ENCODE results near the gene TMTC2.

The TMTC2 gene

GRCh38 chr12:82817368-82817767, 130.7 kb downstream of the TMTC2 start:
- H3K4me3 ChIP-seq (IDR thresholded peaks at IDR 0.05; ENCODE audit: insufficient read depth, low read depth, low read length), result no peak overlapping the region
- no peaks in the 10 kb centered on the region for H3K27me3 ChIP-seq (ENCODE audit: insufficient read depth, low read depth)
- no peak for TF ChIP-seq CTCF (conservative IDR thresholded peaks at IDR 0.05; ENCODE audit: low read depth, low read length)
- H3K36me3 ChIP-seq (ENCODE audit: insufficient read depth), result no peaks in the 10 kb centered on the region
- no peak overlapping the region for H2AFZ ChIP-seq (ENCODE audit: low read depth)
- H3K4me1 ChIP-seq (ENCODE audit: low read depth, poor library complexity, severe bottlenecking), result no peaks in the 10 kb centered on the region
- H3K79me2 ChIP-seq (ENCODE audit: insufficient read depth, low read depth), result no peaks in the 10 kb centered on the region
- no peak overlapping the region for H3K27ac ChIP-seq
- H4K20me1 ChIP-seq (ENCODE audit: insufficient read depth), result no peaks in the 10 kb centered on the region
- H3K4me2 ChIP-seq, result no peak overlapping the region
- no peak overlapping the region for H3K9ac ChIP-seq

DNA sequence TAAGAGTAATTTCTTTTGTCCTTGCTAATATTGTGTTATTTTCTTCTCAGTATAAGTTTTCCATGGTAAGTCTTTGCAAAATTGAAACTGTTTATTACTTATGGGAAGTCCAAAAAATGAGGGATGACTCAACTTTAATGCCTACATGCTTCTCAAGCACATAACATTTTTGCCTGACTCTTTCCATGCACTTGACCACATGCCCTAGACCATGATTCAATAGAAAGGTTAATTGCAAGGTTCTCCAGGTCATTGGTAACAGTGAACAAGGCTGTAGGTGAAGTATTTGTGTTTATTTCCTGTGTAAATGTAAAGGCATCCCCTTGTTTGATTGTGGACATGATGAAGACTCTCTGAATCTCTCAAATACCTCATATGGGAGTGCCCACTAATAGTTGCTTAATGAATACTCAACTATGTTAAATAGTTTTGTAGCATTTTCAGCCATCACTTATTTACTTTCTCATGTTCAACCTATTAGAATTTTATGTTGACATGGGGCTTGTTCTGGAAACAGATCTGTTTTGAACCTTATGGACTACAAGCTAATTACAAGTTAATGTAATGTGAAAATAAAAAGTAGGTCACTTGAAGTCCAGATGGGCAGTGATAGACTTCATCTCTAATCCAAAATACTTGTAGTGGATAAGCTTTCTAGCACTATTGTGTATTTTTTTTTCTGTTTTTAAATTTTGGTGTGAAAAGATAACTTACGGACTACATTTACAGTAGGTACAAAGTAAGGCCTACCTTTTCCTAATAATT, 131.7 kb downstream of the TMTC2 start:
- no peak overlapping the region for H3K4me3 ChIP-seq (IDR thresholded peaks at IDR 0.05; ENCODE audit: insufficient read depth, low read depth, low read length)
- H3K9ac ChIP-seq, result no peak overlapping the region
- no peaks in the 10 kb centered on the region for H3K36me3 ChIP-seq (ENCODE audit: insufficient read depth)
- H3K4me2 ChIP-seq, result no peak overlapping the region
- H2AFZ ChIP-seq (ENCODE audit: low read depth), result no peak overlapping the region
- H4K20me1 ChIP-seq (ENCODE audit: insufficient read depth), result no peaks in the 10 kb centered on the region
- no peaks in the 10 kb centered on the region for H3K79me2 ChIP-seq (ENCODE audit: insufficient read depth, low read depth)
- no peak overlapping the region for H3K27ac ChIP-seq
- no peaks in the 10 kb centered on the region for H3K4me1 ChIP-seq (ENCODE audit: low read depth, poor library complexity, severe bottlenecking)
- H3K27me3 ChIP-seq (ENCODE audit: insufficient read depth, low read depth), result no peaks in the 10 kb centered on the region
- TF ChIP-seq CTCF (conservative IDR thresholded peaks at IDR 0.05; ENCODE audit: low read depth, low read length), result no peak

DNA sequence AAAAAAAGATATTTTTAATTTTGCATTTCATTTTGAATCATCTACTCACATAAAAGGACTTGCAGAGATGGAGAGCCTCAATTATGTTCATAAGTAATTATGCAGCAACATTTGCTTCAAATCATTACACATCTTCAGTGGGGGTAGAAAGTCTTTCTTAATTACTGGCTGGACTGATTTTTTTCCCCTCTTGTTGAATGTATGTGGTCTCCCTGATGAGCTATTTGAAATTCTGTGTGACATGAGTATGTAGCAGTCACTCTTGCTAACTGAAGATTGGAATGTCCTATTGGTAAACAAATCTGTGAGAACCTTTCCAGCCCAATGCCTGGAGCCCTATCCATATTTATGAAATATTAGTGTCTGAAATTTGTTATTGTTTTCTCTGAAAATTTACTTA, 139.8 kb downstream of the TMTC2 start:
- H4K20me1 ChIP-seq (ENCODE audit: insufficient read depth), result no peaks in the 10 kb centered on the region
- H3K27ac ChIP-seq, result no peak overlapping the region
- H3K4me3 ChIP-seq (IDR thresholded peaks at IDR 0.05; ENCODE audit: insufficient read depth, low read depth, low read length), result no peak overlapping the region
- no peak overlapping the region for H2AFZ ChIP-seq (ENCODE audit: low read depth)
- H3K27me3 ChIP-seq (ENCODE audit: insufficient read depth, low read depth), result no peaks in the 10 kb centered on the region
- no peak overlapping the region for H3K4me2 ChIP-seq
- H3K4me1 ChIP-seq (ENCODE audit: low read depth, poor library complexity, severe bottlenecking), result no peaks in the 10 kb centered on the region
- H3K36me3 ChIP-seq (ENCODE audit: insufficient read depth), result no peaks in the 10 kb centered on the region
- no peak for TF ChIP-seq CTCF (conservative IDR thresholded peaks at IDR 0.05; ENCODE audit: low read depth, low read length)
- H3K79me2 ChIP-seq (ENCODE audit: insufficient read depth, low read depth), result no peaks in the 10 kb centered on the region
- no peak overlapping the region for H3K9ac ChIP-seq

DNA sequence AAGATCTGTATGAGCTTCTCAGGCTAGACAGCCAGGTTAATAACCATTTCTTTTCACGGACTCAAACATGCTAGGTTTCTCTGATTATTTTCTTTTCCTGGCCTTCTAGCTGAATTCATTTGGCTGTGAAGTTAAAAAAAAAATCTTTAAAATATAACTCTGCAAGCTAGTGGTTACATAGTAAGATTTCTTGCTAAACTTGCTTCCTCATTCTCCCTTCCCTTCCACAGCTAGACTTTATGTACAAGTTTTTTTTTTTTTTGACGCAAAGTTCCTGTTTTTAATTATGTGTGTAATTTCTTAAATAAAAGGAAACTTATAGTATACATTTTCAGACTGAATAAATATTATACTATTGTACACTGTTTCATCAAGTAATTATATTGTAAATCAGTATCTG, 145.4 kb downstream of the TMTC2 start:
- Histone ChIP-seq H3K36me3 (ENCODE audit: insufficient read depth) (no peaks in the 10 kb centered on the region), H3K27me3 (ENCODE audit: insufficient read depth, low read depth) (no peaks in the 10 kb centered on the region), H3K4me1 (ENCODE audit: low read depth, poor library complexity, severe bottlenecking) (no peaks in the 10 kb centered on the region), H3K4me3 (IDR thresholded peaks at IDR 0.05; ENCODE audit: insufficient read depth, low read depth, low read length) (no peak overlapping the region), H3K4me2 (no peak overlapping the region), H3K9ac (no peak overlapping the region), H3K27ac (no peak overlapping the region), H3K79me2 (ENCODE audit: insufficient read depth, low read depth) (no peaks in the 10 kb centered on the region), H4K20me1 (ENCODE audit: insufficient read depth) (no peaks in the 10 kb centered on the region), H2AFZ (ENCODE audit: low read depth) (no peak overlapping the region)
- no peak for TF ChIP-seq CTCF (conservative IDR thresholded peaks at IDR 0.05; ENCODE audit: low read depth, low read length)

Data from KMS-11 (cell line).